ENCODE results near the gene MTARC1.

GRCh38 chr1:220775240-220775853 lies 11.4 kb upstream of the MTARC1 start:
- TF ChIP-seq GATA3 (IDR thresholded peaks at IDR 0.05; ENCODE audit: low read depth, low read length) = no peak
- no peak for TF ChIP-seq GATA2 (IDR thresholded peaks at IDR 0.05; ENCODE audit: low read depth, low read length)
